COLO829 (cell line): ENCODE results near the gene USP22.

Source experiments
- DNase-seq: peaks from one replicate; pipeline ENCODE4 v3.0.0; 2012; ENCODE audit warnings: low spot score

USP22 gene

GRCh38 chr17:21019976-21020586, 22.7 kb downstream of the USP22 start:
- DNase-seq, result no peak

GRCh38 chr17:21018894-21019293, 23.9 kb downstream of the USP22 start:
- no peak for DNase-seq

- no peak for DNase-seq
Measured at GRCh38 chr17:21017861-21018260, 24.9 kb downstream of the USP22 start.

GRCh38 chr17:21017256-21017655, 25.6 kb downstream of the USP22 start:
- no peak for DNase-seq

- no peak for DNase-seq
Measured at GRCh38 chr17:21016826-21017225, 26.0 kb downstream of the USP22 start.

GRCh38 chr17:21015564-21015963, 27.2 kb downstream of the USP22 start:
- DNase-seq, result no peak

- DNase-seq, result no peak
Measured at GRCh38 chr17:21014498-21014897, 28.3 kb downstream of the USP22 start.

GRCh38 chr17:21013983-21014382, 28.8 kb downstream of the USP22 start:
- DNase-seq, result no peak

GRCh38 chr17:21012736-21013135, 30.1 kb downstream of the USP22 start:
- DNase-seq, result no peak

GRCh38 chr17:21010705-21011596, 31.9 kb downstream of the USP22 start:
- DNase-seq, result no peak

- DNase-seq, result no peak
Measured at GRCh38 chr17:21008992-21009671, 33.7 kb downstream of the USP22 start.

- no peak for DNase-seq
Measured at GRCh38 chr17:21008160-21008915, 34.5 kb downstream of the USP22 start.

GRCh38 chr17:21007646-21008045, 35.2 kb downstream of the USP22 start:
- DNase-seq, result no peak

GRCh38 chr17:21005803-21006202, 37.0 kb downstream of the USP22 start:
- no peak for DNase-seq

GRCh38 chr17:21005367-21005766, 37.4 kb downstream of the USP22 start:
- DNase-seq, result no peak

- DNase-seq, result no peak
Measured at GRCh38 chr17:21004016-21004930, 38.5 kb downstream of the USP22 start.

- DNase-seq, result no peak
Measured at GRCh38 chr17:21003007-21003621, 39.7 kb downstream of the USP22 start.

- no peak for DNase-seq
Measured at GRCh38 chr17:21002309-21003006, 40.4 kb downstream of the USP22 start.

- no peak for DNase-seq
Measured at GRCh38 chr17:21001813-21002221, 41.0 kb downstream of the USP22 start.
